ENCODE data around the gene PARP12. TPM values are rescaled to one million over a fixed set of nuclear protein-coding genes. Genes with fewer than 3 reads are reported as not detected.

Gene PARP12
- total RNA-seq, 2 donors from 2014 or later = 21.9 to 46.4 TPM

- DNase-seq (ENCODE audit: low spot score) = no peak
- Histone ChIP-seq H3K4me3 (no peak overlapping the region), H3K27me3 (replicated peaks; ENCODE audit: insufficient read depth) (no peaks in the 10 kb centered on the region), H3K36me3 (no peaks in the 10 kb centered on the region), H3K27ac (no peak overlapping the region), H3K4me1 (replicated peaks) (no peaks in the 10 kb centered on the region), H3K9me3 (no peaks in the 10 kb centered on the region)
- intact Hi-C loops (cut with DNase I) = no loop called here
- TF ChIP-seq POLR2A (IDR thresholded peaks at IDR 0.05) = no peak
- TF ChIP-seq POLR2AphosphoS5 (IDR thresholded peaks at IDR 0.05) = no peak
- TF ChIP-seq, protein P1, sequence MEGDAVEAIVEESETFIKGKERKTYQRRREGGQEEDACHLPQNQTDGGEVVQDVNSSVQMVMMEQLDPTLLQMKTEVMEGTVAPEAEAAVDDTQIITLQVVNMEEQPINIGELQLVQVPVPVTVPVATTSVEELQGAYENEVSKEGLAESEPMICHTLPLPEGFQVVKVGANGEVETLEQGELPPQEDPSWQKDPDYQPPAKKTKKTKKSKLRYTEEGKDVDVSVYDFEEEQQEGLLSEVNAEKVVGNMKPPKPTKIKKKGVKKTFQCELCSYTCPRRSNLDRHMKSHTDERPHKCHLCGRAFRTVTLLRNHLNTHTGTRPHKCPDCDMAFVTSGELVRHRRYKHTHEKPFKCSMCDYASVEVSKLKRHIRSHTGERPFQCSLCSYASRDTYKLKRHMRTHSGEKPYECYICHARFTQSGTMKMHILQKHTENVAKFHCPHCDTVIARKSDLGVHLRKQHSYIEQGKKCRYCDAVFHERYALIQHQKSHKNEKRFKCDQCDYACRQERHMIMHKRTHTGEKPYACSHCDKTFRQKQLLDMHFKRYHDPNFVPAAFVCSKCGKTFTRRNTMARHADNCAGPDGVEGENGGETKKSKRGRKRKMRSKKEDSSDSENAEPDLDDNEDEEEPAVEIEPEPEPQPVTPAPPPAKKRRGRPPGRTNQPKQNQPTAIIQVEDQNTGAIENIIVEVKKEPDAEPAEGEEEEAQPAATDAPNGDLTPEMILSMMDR (IDR thresholded peaks at IDR 0.05) = no peak
- 30% methylated on average over 8 of the region's 8 CpGs for WGBS
These were observed 22.2 kb upstream of the PARP12 start for GRCh38 chr7:140084972-140085371.

DNA sequence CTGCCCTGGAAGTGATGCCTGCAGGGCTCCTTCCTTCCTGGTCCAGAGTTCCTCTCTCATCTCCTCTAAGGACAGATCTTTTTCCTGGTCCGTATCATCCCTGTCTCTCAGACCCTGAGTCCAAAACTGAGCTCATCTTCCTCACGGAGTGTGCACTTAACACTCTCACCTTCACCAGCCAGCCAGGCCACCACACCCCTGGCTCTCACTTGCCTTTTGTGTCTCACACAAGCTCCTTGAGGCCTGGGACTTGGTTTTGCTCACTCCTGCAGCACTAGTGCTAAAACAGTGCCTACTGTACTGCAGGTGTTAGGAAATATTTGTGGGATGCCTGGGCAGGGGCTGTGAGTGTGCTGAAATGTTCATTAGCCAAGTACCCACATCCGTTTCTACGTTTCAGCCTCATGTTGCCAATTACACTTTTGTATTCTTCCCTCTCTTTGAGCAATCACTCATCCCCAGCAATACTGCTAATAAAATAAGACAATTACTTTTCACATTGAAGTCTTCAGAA is 21.4 kb upstream of the PARP12 start:
- Histone ChIP-seq H3K27me3 (replicated peaks; ENCODE audit: insufficient read depth) (no peaks in the 10 kb centered on the region), H3K9me3 (no peaks in the 10 kb centered on the region), H3K36me3 (no peaks in the 10 kb centered on the region), H3K4me3 (no peak overlapping the region), H3K27ac (no peak overlapping the region), H3K4me1 (replicated peaks) (no peaks in the 10 kb centered on the region)
- 85% methylated on average over 4 of the region's 4 CpGs for WGBS
- no peak for DNase-seq (ENCODE audit: low spot score)
- TF ChIP-seq POLR2A (IDR thresholded peaks at IDR 0.05) (no peak), POLR2AphosphoS5 (IDR thresholded peaks at IDR 0.05) (no peak)
- TF ChIP-seq, protein P1 (IDR thresholded peaks at IDR 0.05) = no peak
- intact Hi-C loops (cut with DNase I) = no loop called here

GRCh38 chr7:140082770-140083169 is 20.0 kb upstream of the PARP12 start:
- no peaks in the 10 kb centered on the region for H3K9me3 ChIP-seq
- TF ChIP-seq POLR2AphosphoS5 (IDR thresholded peaks at IDR 0.05) (no peak), POLR2A (IDR thresholded peaks at IDR 0.05) (no peak)
- TF ChIP-seq, protein P1 (IDR thresholded peaks at IDR 0.05) = no peak
- intact Hi-C loops (cut with DNase I) = no loop called here
- no peak for DNase-seq (ENCODE audit: low spot score)
- H3K4me3 ChIP-seq = no peak overlapping the region
- 86% methylated on average over 7 of the region's 7 CpGs for WGBS
- H3K36me3 ChIP-seq = no peaks in the 10 kb centered on the region
- H3K27ac ChIP-seq = no peak overlapping the region
- H3K27me3 ChIP-seq (replicated peaks; ENCODE audit: insufficient read depth) = no peaks in the 10 kb centered on the region
- no peaks in the 10 kb centered on the region for H3K4me1 ChIP-seq (replicated peaks)

DNA sequence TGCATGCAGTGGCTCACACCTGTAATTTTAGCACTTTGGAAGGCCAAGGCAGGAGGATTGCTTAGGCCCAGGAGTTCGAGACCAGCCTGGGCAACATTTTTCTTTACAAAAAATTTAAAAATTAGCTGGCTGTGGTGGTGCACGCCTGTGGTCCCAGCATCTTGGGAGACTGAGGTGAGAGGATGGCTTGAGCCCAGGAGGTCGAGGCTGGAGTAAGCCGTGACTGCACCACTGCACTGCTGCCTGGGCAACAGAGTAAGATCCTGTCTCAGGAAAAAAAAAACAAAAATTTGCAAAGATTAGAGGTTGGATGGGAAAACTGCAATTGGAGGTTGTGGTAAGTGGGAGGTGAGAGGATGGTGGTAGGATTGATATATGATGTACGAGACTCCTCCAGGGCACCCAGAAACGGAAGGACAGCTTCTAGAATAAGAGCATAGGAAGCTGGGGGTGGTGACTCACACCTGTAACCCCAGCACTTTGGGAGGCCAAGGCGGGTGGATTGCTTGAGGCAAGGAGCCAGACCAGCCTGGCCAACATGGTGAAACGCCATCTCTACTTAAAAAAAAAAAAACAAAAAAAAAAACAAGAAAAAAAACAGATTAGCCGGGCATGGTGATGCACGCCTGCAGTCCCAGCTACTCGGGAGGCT is 19.1 kb upstream of the PARP12 start:
- intact Hi-C loops (cut with DNase I) = no loop called here
- Histone ChIP-seq H3K36me3 (no peaks in the 10 kb centered on the region), H3K27ac (no peak overlapping the region), H3K4me3 (no peak overlapping the region), H3K27me3 (replicated peaks; ENCODE audit: insufficient read depth) (no peaks in the 10 kb centered on the region), H3K9me3 (no peaks in the 10 kb centered on the region), H3K4me1 (replicated peaks) (no peaks in the 10 kb centered on the region)
- no peak for TF ChIP-seq POLR2AphosphoS5 (IDR thresholded peaks at IDR 0.05)
- TF ChIP-seq, protein P1 (IDR thresholded peaks at IDR 0.05) = no peak
- no peak for TF ChIP-seq POLR2A (IDR thresholded peaks at IDR 0.05)
- no peak for DNase-seq (ENCODE audit: low spot score)
- WGBS = 95% methylated on average over 11 of the region's 11 CpGs

- H3K27ac ChIP-seq = no peak overlapping the region
- H3K9me3 ChIP-seq = no peaks in the 10 kb centered on the region
- H3K27me3 ChIP-seq (replicated peaks; ENCODE audit: insufficient read depth) = no peaks in the 10 kb centered on the region
- H3K36me3 ChIP-seq = no peaks in the 10 kb centered on the region
- 60% methylated on average over 7 of the region's 7 CpGs for WGBS
- no peak overlapping the region for H3K4me3 ChIP-seq
- intact Hi-C loops (cut with DNase I) = no loop called here
- DNase-seq (ENCODE audit: low spot score) = no peak
- no peak for TF ChIP-seq POLR2AphosphoS5 (IDR thresholded peaks at IDR 0.05)
- no peak for TF ChIP-seq POLR2A (IDR thresholded peaks at IDR 0.05)
- TF ChIP-seq, protein P1 (IDR thresholded peaks at IDR 0.05) = no peak
- no peaks in the 10 kb centered on the region for H3K4me1 ChIP-seq (replicated peaks)
These were observed 18.2 kb upstream of the PARP12 start for GRCh38 chr7:140080919-140081318.

Measured in prostate gland (tissue), 2 donors.